Stimulated activated naive B cell treated with anti-CD40 and anti-IgM and Interleukin-4, amounts not matched to agents 10 μg/mL and 1 μg/mL and 100 μg/mL, for 72 hours (primary cell): ENCODE results near the gene ALX3.

Experiments used
- ATAC-seq, 2 donors: fragments of 150-1000 bp; cut with Tn5 transposase; replicated peaks; 2 replicates each; pipeline ENCODE4 v1.10.0; 2021; ENCODE audit warnings: moderate library complexity in 1 of 2
- DNase-seq: peaks from one replicate; pipeline ENCODE4 v3.0.0; 2021
- H3K27ac Mint-ChIP-seq: one replicate; pipeline ENCODE4 v1.8.0; 2022; ENCODE audit warnings: mild to moderate bottlenecking, mixed read lengths
- H3K27me3 Mint-ChIP-seq, 2 donors: one replicate each; pipeline ENCODE4 v1.8.0; 2022; ENCODE audit warnings: mixed read lengths in 2 of 2
- H3K36me3 Mint-ChIP-seq, 2 donors: one replicate each; pipeline ENCODE4 v1.8.0; 2022; ENCODE audit warnings: mixed read lengths in 2 of 2, mild to moderate bottlenecking in 1 of 2
- H3K4me1 Mint-ChIP-seq, 2 donors: one replicate each; pipeline ENCODE4 v1.8.0; 2022; ENCODE audit warnings: mixed read lengths in 2 of 2, mild to moderate bottlenecking in 1 of 2
- H3K4me3 Mint-ChIP-seq, 2 donors: one replicate each; pipeline ENCODE4 v1.8.0; 2022; ENCODE audit warnings: mild to moderate bottlenecking in 2 of 2, mixed read lengths in 2 of 2, moderate library complexity in 1 of 2
- H3K9me3 Mint-ChIP-seq, 2 donors: one replicate each; pipeline ENCODE4 v1.8.0; 2022; ENCODE audit warnings: mixed read lengths in 2 of 2, mild to moderate bottlenecking in 1 of 2

Gene ALX3

GRCh38 chr1:110070671-110071242, at the start of gene ALX3:
TSS of gene ALX3 (minus strand) at chr1:110070672. CDS start at chr1:110070612, 60 bp downstream.
- H3K27ac Mint-ChIP-seq = no peak within 1 kb of the TSS
- peaks cover 13 to 28% of the 10 kb centered on the region in 2 donors for H3K4me1 Mint-ChIP-seq
- peaks cover 61 to 68% of the 10 kb centered on the region in 2 donors for H3K27me3 Mint-ChIP-seq
- no peak for DNase-seq
- peaks cover 0 to 12% of the 10 kb centered on the region in 2 donors for H3K36me3 Mint-ChIP-seq
- ATAC-seq = no peak
- no peaks in the 10 kb centered on the region for H3K9me3 Mint-ChIP-seq
- peak within 1 kb of the TSS; percentile 76 to 82 for H3K4me3 Mint-ChIP-seq

GRCh38 chr1:110119843-110120242, 49.4 kb upstream of the ALX3 start:
- H3K4me3 Mint-ChIP-seq = no peak overlapping the region
- H3K9me3 Mint-ChIP-seq = peaks cover 7 to 8% of the 10 kb centered on the region in 2 donors
- ATAC-seq (no peak), DNase-seq (no peak)
- H3K27ac Mint-ChIP-seq = no peak overlapping the region
- H3K4me1 Mint-ChIP-seq = peaks cover 0 to 3% of the 10 kb centered on the region in 2 donors
- H3K36me3 Mint-ChIP-seq = peaks cover 3 to 5% of the 10 kb centered on the region in 2 donors
- H3K27me3 Mint-ChIP-seq = peaks cover 23 to 30% of the 10 kb centered on the region in 2 donors

GRCh38 chr1:110118636-110119396, 48.3 kb upstream of the ALX3 start:
- H3K4me1 Mint-ChIP-seq = peaks cover 0 to 3% of the 10 kb centered on the region in 2 donors
- peaks cover 19 to 35% of the 10 kb centered on the region in 2 donors for H3K27me3 Mint-ChIP-seq
- H3K36me3 Mint-ChIP-seq = peaks cover 3 to 5% of the 10 kb centered on the region in 2 donors
- H3K9me3 Mint-ChIP-seq = peaks cover 7 to 8% of the 10 kb centered on the region in 2 donors
- H3K27ac Mint-ChIP-seq = no peak overlapping the region
- H3K4me3 Mint-ChIP-seq = no peak overlapping the region
- DNase-seq = no peak
- ATAC-seq = no peak

- DNase-seq = no peak
- H3K36me3 Mint-ChIP-seq = peaks cover 0 to 2% of the 10 kb centered on the region in 2 donors
- no peak overlapping the region for H3K27ac Mint-ChIP-seq
- H3K4me1 Mint-ChIP-seq = no peaks in the 10 kb centered on the region
- no peaks in the 10 kb centered on the region for H3K9me3 Mint-ChIP-seq
- no peak overlapping the region for H3K4me3 Mint-ChIP-seq
- H3K27me3 Mint-ChIP-seq = peaks cover 30 to 56% of the 10 kb centered on the region in 2 donors
- ATAC-seq = no peak
Observed at GRCh38 chr1:110114784-110115183, 44.3 kb upstream of the ALX3 start.

- H3K27ac Mint-ChIP-seq = no peak overlapping the region
- peaks cover 36 to 62% of the 10 kb centered on the region in 2 donors for H3K27me3 Mint-ChIP-seq
- no peak for ATAC-seq
- H3K4me1 Mint-ChIP-seq = no peaks in the 10 kb centered on the region
- H3K36me3 Mint-ChIP-seq = peaks cover 0 to 2% of the 10 kb centered on the region in 2 donors
- H3K4me3 Mint-ChIP-seq = no peak overlapping the region
- DNase-seq = no peak
- no peaks in the 10 kb centered on the region for H3K9me3 Mint-ChIP-seq
Observed at GRCh38 chr1:110114173-110114572, 43.7 kb upstream of the ALX3 start.

DNA sequence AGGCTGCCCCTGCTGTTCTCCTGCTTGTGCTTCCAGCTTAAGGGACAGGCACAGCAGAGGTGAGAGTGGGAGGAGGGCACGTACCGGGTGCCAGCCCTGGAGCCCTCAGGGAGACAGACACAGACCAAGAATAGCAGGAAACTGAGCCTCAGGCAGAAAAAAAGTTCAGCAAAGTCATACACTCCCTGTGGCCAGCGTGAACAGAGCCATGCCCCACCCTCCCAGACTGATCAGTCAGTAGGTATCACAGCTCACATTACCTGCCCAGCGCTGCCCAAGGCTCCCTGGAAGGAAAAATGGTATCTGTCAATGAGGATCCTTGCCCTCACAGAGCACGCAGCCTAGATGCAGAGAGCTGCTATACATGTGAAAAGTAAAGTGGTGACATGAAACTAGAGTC, 43.1 kb upstream of the ALX3 start:
- no peak overlapping the region for H3K27ac Mint-ChIP-seq
- ATAC-seq = no peak
- H3K27me3 Mint-ChIP-seq = peaks cover 37 to 65% of the 10 kb centered on the region in 2 donors
- H3K9me3 Mint-ChIP-seq = no peaks in the 10 kb centered on the region
- H3K4me3 Mint-ChIP-seq = no peak overlapping the region
- no peaks in the 10 kb centered on the region for H3K4me1 Mint-ChIP-seq
- DNase-seq = no peak
- H3K36me3 Mint-ChIP-seq = peaks cover 0 to 2% of the 10 kb centered on the region in 2 donors

- no peaks in the 10 kb centered on the region for H3K9me3 Mint-ChIP-seq
- no peak overlapping the region for H3K4me3 Mint-ChIP-seq
- DNase-seq (no peak), ATAC-seq (no peak)
- H3K36me3 Mint-ChIP-seq = peaks cover 0 to 2% of the 10 kb centered on the region in 2 donors
- H3K27me3 Mint-ChIP-seq = peaks cover 44 to 73% of the 10 kb centered on the region in 2 donors
- no peaks in the 10 kb centered on the region for H3K4me1 Mint-ChIP-seq
- no peak overlapping the region for H3K27ac Mint-ChIP-seq
Observed at GRCh38 chr1:110112656-110113055, 42.2 kb upstream of the ALX3 start.

DNA sequence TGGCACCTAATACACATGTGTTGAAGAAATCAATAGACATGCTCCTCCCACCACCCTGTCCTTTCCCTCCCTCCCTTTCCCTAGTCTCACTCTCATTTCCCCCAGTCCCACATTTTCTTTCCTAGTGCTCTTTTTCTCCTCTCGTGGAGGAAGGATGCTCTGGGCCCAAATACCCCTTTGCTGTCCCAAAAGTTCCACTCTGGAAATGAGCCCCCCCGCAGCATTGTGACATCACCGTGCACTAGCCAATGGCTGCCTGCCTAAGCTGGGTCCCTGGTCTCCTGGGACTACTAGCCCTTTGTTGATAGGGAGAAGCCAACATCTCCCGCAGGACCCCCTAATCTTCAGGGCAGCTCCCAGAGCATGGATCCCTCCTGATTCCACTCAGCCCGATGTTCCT, 41.7 kb upstream of the ALX3 start, which contains the start of gene UBL4B:
Gene UBL4B (plus strand): TSS at position 301 of the 400 bp plus-strand sequence. CDS start 92 bp downstream, at position 393.
- no peaks in the 10 kb centered on the region for H3K9me3 Mint-ChIP-seq
- H3K27ac Mint-ChIP-seq = no peak within 1 kb of the TSS
- DNase-seq (no peak), ATAC-seq (no peak)
- H3K4me3 Mint-ChIP-seq = no peak within 1 kb of the TSS
- H3K27me3 Mint-ChIP-seq = peaks cover 48 to 73% of the 10 kb centered on the region in 2 donors
- no peaks in the 10 kb centered on the region for H3K4me1 Mint-ChIP-seq
- H3K36me3 Mint-ChIP-seq = peaks cover 0 to 2% of the 10 kb centered on the region in 2 donors

- no peaks in the 10 kb centered on the region for H3K9me3 Mint-ChIP-seq
- H3K27me3 Mint-ChIP-seq = peaks cover 40 to 64% of the 10 kb centered on the region in 2 donors
- no peak for ATAC-seq
- DNase-seq = no peak
- H3K4me1 Mint-ChIP-seq = peaks cover 0 to under 1% of the 10 kb centered on the region in 2 donors
- H3K27ac Mint-ChIP-seq = no peak overlapping the region
- no peak overlapping the region for H3K4me3 Mint-ChIP-seq
- no peaks in the 10 kb centered on the region for H3K36me3 Mint-ChIP-seq
Observed at GRCh38 chr1:110111081-110111480, 40.6 kb upstream of the ALX3 start.

GRCh38 chr1:110107867-110108469, 37.5 kb upstream of the ALX3 start:
- no peak for DNase-seq
- peaks cover 32 to 41% of the 10 kb centered on the region in 2 donors for H3K27me3 Mint-ChIP-seq
- H3K36me3 Mint-ChIP-seq = no peaks in the 10 kb centered on the region
- no peaks in the 10 kb centered on the region for H3K9me3 Mint-ChIP-seq
- no peak for ATAC-seq
- H3K27ac Mint-ChIP-seq = no peak overlapping the region
- H3K4me3 Mint-ChIP-seq = no peak overlapping the region
- peaks cover 3 to 12% of the 10 kb centered on the region in 2 donors for H3K4me1 Mint-ChIP-seq

- Mint-ChIP-seq H3K4me1 (peaks cover 18 to 29% of the 10 kb centered on the region in 2 donors), H3K27ac (no peak overlapping the region), H3K27me3 (peaks cover 22 to 26% of the 10 kb centered on the region in 2 donors), H3K9me3 (no peaks in the 10 kb centered on the region), H3K4me3 (no peak overlapping the region), H3K36me3 (no peaks in the 10 kb centered on the region)
- DNase-seq = peak; percentile 48
- ATAC-seq = peak; percentile 86 to 88
Observed at GRCh38 chr1:110106013-110106941, 35.8 kb upstream of the ALX3 start.

DNA sequence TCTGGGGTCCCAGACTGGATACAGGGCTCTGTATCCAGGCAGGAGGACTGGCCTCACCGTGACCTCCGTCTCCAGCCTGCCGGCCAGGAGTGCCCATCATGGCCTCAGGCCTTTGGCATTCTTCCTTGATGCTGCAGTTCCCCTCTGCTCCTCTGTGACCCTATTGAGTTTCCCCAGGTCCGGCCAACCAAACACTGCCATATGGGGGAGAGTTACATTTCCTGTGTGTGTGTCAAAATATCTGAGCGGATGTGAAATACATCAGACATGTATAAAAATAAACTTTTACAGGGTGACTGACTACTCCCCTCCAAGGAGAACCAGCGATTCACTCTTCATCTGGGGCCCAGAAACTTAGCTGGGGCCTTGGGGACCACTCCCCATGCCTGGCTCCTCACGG, 31.6 kb upstream of the ALX3 start:
- Mint-ChIP-seq H3K4me3 (peak overlapping the region; percentile 5 to 53), H3K27me3 (peaks cover 4% of the 10 kb centered on the region in 2 donors), H3K9me3 (no peaks in the 10 kb centered on the region), H3K36me3 (no peaks in the 10 kb centered on the region), H3K4me1 (peaks cover 23 to 34% of the 10 kb centered on the region in 2 donors), H3K27ac (peak overlapping the region; percentile 76)
- ATAC-seq (peak; percentile 57 to 59), DNase-seq (no peak)

GRCh38 chr1:110100335-110100734, 29.9 kb upstream of the ALX3 start:
- Mint-ChIP-seq H3K27me3 (peaks cover 10 to 12% of the 10 kb centered on the region in 2 donors), H3K4me1 (peaks cover 21 to 30% of the 10 kb centered on the region in 2 donors), H3K27ac (no peak overlapping the region), H3K9me3 (no peaks in the 10 kb centered on the region), H3K36me3 (no peaks in the 10 kb centered on the region), H3K4me3 (no peak overlapping the region)
- no peak for ATAC-seq
- DNase-seq = no peak
